Right lobe of liver (tissue), 6 donors: ENCODE measurements around the gene OR2AK2. TPM values are rescaled to one million over a fixed set of nuclear protein-coding genes. Genes with fewer than 3 reads are reported as not detected.

Experiments
- ATAC-seq, 4 donors: fragments of 200-7000 bp; cut with Tn5 transposase; one replicate each; pipeline ENCODE4 v1.9.1; 2020; ENCODE audit warnings: mild to moderate bottlenecking in 4 of 4, moderate library complexity in 4 of 4
- DNase-seq, 3 donors: peaks; one replicate each; pipeline ENCODE4 v3.0.0-alpha.2; 2020
- H3K27ac ChIP-seq, 3 donors: fragments of 200-600 bp; one replicate each; pipeline ENCODE4 v1.8.0; 2022
- H3K27me3 ChIP-seq, 2 donors: fragments of 200-600 bp; one replicate each; pipeline ENCODE4 v1.8.0; 2022
- H3K36me3 ChIP-seq, 4 donors: fragments of 200-600 bp; sonication (generic) in 1 of 4; one replicate each; pipeline versions ENCODE4 v1.5.1 to v1.8.0; 2017 to 2022; ENCODE audit warnings: control low read depth in 1 of 4
- H3K4me1 ChIP-seq, 4 donors: fragments of 200-600 bp; sonication (generic) in 1 of 4; one replicate each; pipeline versions ENCODE4 v1.5.1 to v1.8.0; 2017 to 2022; ENCODE audit warnings: control low read depth in 1 of 4
- H3K4me3 ChIP-seq, 3 donors: fragments of 200-600 bp; one replicate each; pipeline ENCODE4 v1.8.0; 2022
- H3K9me3 ChIP-seq, 4 donors: fragments of 200-600 bp; sonication (generic) in 1 of 4; one replicate each; pipeline versions ENCODE4 v1.5.1 to v1.8.0; 2017 to 2022; ENCODE audit warnings: control low read depth in 1 of 4
- CTCF ChIP-seq, 4 donors: fragments of 200-600 bp in 3 of 4; fragments of 450-650 bp in 1 of 4; IDR thresholded peaks; one replicate each; pipeline versions ENCODE4 v1.5.1 to v1.8.0; 2016 to 2022; ENCODE audit warnings: antibody characterized with exemption in 4 of 4, mild to moderate bottlenecking in 2 of 4
- POLR2A ChIP-seq: fragments of 450-650 bp; IDR thresholded peaks from one replicate; pipeline ENCODE4 v1.6.1; 2017; ENCODE audit warnings: antibody characterized with exemption, mild to moderate bottlenecking
- WGBS: methylation state at CpG from one replicate; pipeline ENCODE4 v1.1.6; 2018; ENCODE audit warnings: low coverage, low lambda C conversion rate; ENCODE audit not compliant: insufficient coverage; ENCODE audit errors: missing lambda C conversion rate; 5-methylcytosine and 5-hydroxymethylcytosine counted together
- intact Hi-C, 2 donors: fragments of 100-400 bp; cut with DNase I; formaldehyde crosslinking; loops; one replicate each; pipeline versions ENCODE4 v1.11.2 to v1.14.1; 2022
- small RNA-seq, 2 experiments: library from RNA; depleted of rRNA; stranded (forward); fragments of <200 nt; gene quantifications; one replicate each; pipeline ENCODE3, GENCODE V24; 2016
- total RNA-seq, 6 experiments: library from RNA; depleted of rRNA in 2 of 6; stranded (reverse); fragments of >200 nt in 2 of 6; fragmentation: NEBNext Ultra II Directional in 3 of 6; extraction: Animal tissue kit (Norgen Biotek cat#: 25700) in 3 of 6; gene quantifications; one replicate each; pipeline versions ENCODE4 v1.1.0 to v1.2.4, GENCODE V29; 2016 to 2023
- donor health status: DM: no; HTN: yes; CAD: no.
- donor health status: DM: no; HTN: no; CAD: no.
- donor health status: DM: no; HTN: no; CAD: no.
- donor health status: DM: no; HTN: yes; CAD: no.
- donor health status: DM: no; HTN: yes; CAD: no.

The OR2AK2 gene
- total RNA-seq, 6 experiments from 2014 or later, result not detected

GRCh38 chr1:248007778-248008177 lies 42.7 kb downstream of the OR2AK2 start:
- Histone ChIP-seq H3K27me3 (no peaks in the 10 kb centered on the region), H3K27ac (no peak overlapping the region), H3K4me3 (no peak overlapping the region), H3K4me1 (no peaks in the 10 kb centered on the region), H3K36me3 (no peaks in the 10 kb centered on the region), H3K9me3 (no peaks in the 10 kb centered on the region)
- intact Hi-C loops, result no loop called here
- DNase-seq, result no peak
- ATAC-seq, result no peak
- 14% methylated on average over 1 of the region's 1 CpG for WGBS
- TF ChIP-seq CTCF (IDR thresholded peaks at IDR 0.05) (no peak), POLR2A (no peak)

GRCh38 chr1:248009681-248010080 lies 44.6 kb downstream of the OR2AK2 start:
- 66% methylated on average over 3 of the region's 3 CpGs for WGBS
- no peak overlapping the region for H3K27ac ChIP-seq
- no peaks in the 10 kb centered on the region for H3K27me3 ChIP-seq
- intact Hi-C loops, result no loop called here
- no peak overlapping the region for H3K4me3 ChIP-seq
- H3K9me3 ChIP-seq, result no peaks in the 10 kb centered on the region
- TF ChIP-seq CTCF (IDR thresholded peaks at IDR 0.05), result no peak
- TF ChIP-seq POLR2A, result no peak
- ATAC-seq (no peak), DNase-seq (no peak)
- no peaks in the 10 kb centered on the region for H3K4me1 ChIP-seq
- H3K36me3 ChIP-seq, result no peaks in the 10 kb centered on the region

GRCh38 chr1:248013229-248013710 lies 48.2 kb downstream of the OR2AK2 start, which contains the start of gene OR2L5:
OR2L5 (plus strand) TSS chr1:248013660; CDS start chr1:248021948, 8,288 bp downstream.
- Histone ChIP-seq H3K36me3 (no peaks in the 10 kb centered on the region), H3K4me3 (no peak within 1 kb of the TSS)
- intact Hi-C loops, result no loop called here

GRCh38 chr1:248015803-248016202 lies 50.8 kb downstream of the OR2AK2 start:
- H3K4me3 ChIP-seq, result no peak overlapping the region
- intact Hi-C loops, result no loop called here
- TF ChIP-seq CTCF (IDR thresholded peaks at IDR 0.05) (no peak), POLR2A (no peak)
- no peaks in the 10 kb centered on the region for H3K36me3 ChIP-seq
- no peak for DNase-seq
- H3K9me3 ChIP-seq, result no peaks in the 10 kb centered on the region
- no peaks in the 10 kb centered on the region for H3K27me3 ChIP-seq
- WGBS, result 76% methylated on average over 1 of the region's 1 CpG
- H3K4me1 ChIP-seq, result no peaks in the 10 kb centered on the region
- no peak for ATAC-seq
- H3K27ac ChIP-seq, result no peak overlapping the region

More at GRCh38 chr1:248013229-248013710, 48.2 kb downstream of the OR2AK2 start, which contains the start of gene OR2L5:
- no peak for TF ChIP-seq CTCF (IDR thresholded peaks at IDR 0.05)
- no peak for TF ChIP-seq POLR2A
- H3K4me1 ChIP-seq, result no peaks in the 10 kb centered on the region
- no peaks in the 10 kb centered on the region for H3K27me3 ChIP-seq
- no peaks in the 10 kb centered on the region for H3K9me3 ChIP-seq
- 61% methylated on average over 2 of the region's 2 CpGs for WGBS
- ATAC-seq, result no peak
- no peak within 1 kb of the TSS for H3K27ac ChIP-seq
- no peak for DNase-seq

Small RNA genes within 50 kb of the gene (small RNA-seq; reads per million reads assigned to genes)
- gene RF00019, result 0 reads per million in 2 experiments

Other genes starting within 250 kb of the OR2AK2 start
- gene OR6F1, start 248.6 kb upstream of the OR2AK2 start, total RNA-seq, result not detected
- not detected for gene OR14K1, start 226.6 kb upstream of the OR2AK2 start, total RNA-seq
- gene OR14A2, start 217.1 kb upstream of the OR2AK2 start, total RNA-seq, result not detected
- not detected for gene OR1C1, start 204.7 kb upstream of the OR2AK2 start, total RNA-seq
- gene OR14A16, start 141.1 kb upstream of the OR2AK2 start, total RNA-seq, result not detected
- gene OR11L1, start 123.3 kb upstream of the OR2AK2 start, total RNA-seq, result not detected
- gene TRIM58, start 108.0 kb upstream of the OR2AK2 start, total RNA-seq, result 1 to 10 TPM in 3 of 6 experiments, under 1 TPM in 2, not detected in 1; 0.29 to 5.5 (median 2.1) TPM
- gene OR2W3, start 69.6 kb upstream of the OR2AK2 start, total RNA-seq, result 1 to 10 TPM in 1 of 6 experiments, under 1 TPM in 2, not detected in 3; 0.24 to 1.2 (median 0.43) TPM
- not detected for gene OR2T8, start 45.0 kb upstream of the OR2AK2 start, total RNA-seq
- not detected for gene OR2AJ1, start 40.3 kb upstream of the OR2AK2 start, total RNA-seq
- not detected for gene OR2L8, start 16.4 kb upstream of the OR2AK2 start, total RNA-seq
- not detected for gene OR2L5, start 48.4 kb downstream of the OR2AK2 start, total RNA-seq
- gene OR2L2, start 64.8 kb downstream of the OR2AK2 start, total RNA-seq, result under 1 TPM in 1 of 6 experiments, not detected in 5; 0.17 TPM
- not detected for gene OR2L3, start 81.6 kb downstream of the OR2AK2 start, total RNA-seq
- gene OR2L13, start 130.0 kb downstream of the OR2AK2 start, total RNA-seq, result not detected
- gene OR2M5, start 179.9 kb downstream of the OR2AK2 start, total RNA-seq, result not detected
- gene OR2M2, start 209.6 kb downstream of the OR2AK2 start, total RNA-seq, result not detected
- not detected for gene OR2M3, start 232.0 kb downstream of the OR2AK2 start, total RNA-seq